IMR-90 (cell line): ENCODE measurements around the gene SPRED2. TPM values are rescaled to one million over a fixed set of nuclear protein-coding genes. Genes with fewer than 3 reads are reported as not detected.
A peak's percentile ranks its signal among the peaks of the same experiment; 100 is the strongest.

ENCODE experiments used
- ATAC-seq: fragments of 200-7000 bp; cut with Tn5 transposase; 2 replicates; pipeline ENCODE4 v1.9.1; 2020; ENCODE audit warnings: low read depth, mild to moderate bottlenecking, moderate library complexity
- BruUV-seq: library from RNA; stranded (reverse); fragments of 400-500 nt; replicated peaks from 2 replicates; lab custom pipeline; 2021; lab: Mats Ljungman, UMichigan
- CTCF ChIA-PET: fragments of 300-600 bp; formaldehyde crosslinking; extraction: SDS; loops from one replicate; lab custom pipeline; 2021; ENCODE audit warnings: antibody characterized with exemption; lab: Yijun Ruan, JAX
- POLR2A ChIA-PET: fragments of 300-600 bp; sonication (Branson Sonifier 250); formaldehyde crosslinking; loops from one replicate; lab custom pipeline; 2022; ENCODE audit warnings: antibody characterized with exemption; ENCODE audit not compliant: unreplicated experiment; lab: Charles Lee
- DNase-seq: peaks from one replicate; pipeline ENCODE4 v3.0.0; 2013
- H2AFZ ChIP-seq: replicated peaks from 2 replicates; pipeline ENCODE3; 2013; ENCODE audit warnings: low read length, mild to moderate bottlenecking; ENCODE audit not compliant: poor library complexity
- H2AK5ac ChIP-seq: 2 replicates; pipeline ENCODE4 v1.6.1; 2013; ENCODE audit warnings: low read depth, low read length, inconsistent platforms
- H2AK9ac ChIP-seq: replicated peaks from 2 replicates; pipeline ENCODE3; 2013; ENCODE audit warnings: mild to moderate bottlenecking, low read depth, low read length, moderate library complexity; ENCODE audit not compliant: poor library complexity
- H2BK120ac ChIP-seq: 2 replicates; pipeline ENCODE4 v1.6.1; 2013; ENCODE audit warnings: low read depth, low read length, inconsistent platforms
- H2BK15ac ChIP-seq: 3 replicates; pipeline ENCODE4 v1.6.1; 2013; ENCODE audit warnings: low read depth, low read length, inconsistent platforms
- H2BK20ac ChIP-seq: 2 replicates; pipeline ENCODE4 v1.6.1; 2013; ENCODE audit warnings: low read depth, mild to moderate bottlenecking, inconsistent platforms, low read length, moderate library complexity
- H2BK5ac ChIP-seq: 2 replicates; pipeline ENCODE4 v1.6.1; 2013; ENCODE audit warnings: mild to moderate bottlenecking, low read depth, low read length, inconsistent platforms; ENCODE audit not compliant: poor library complexity, severe bottlenecking
- H3K14ac ChIP-seq: replicated peaks from 2 replicates; pipeline ENCODE4 v1.6.1; 2013; ENCODE audit warnings: low read depth, low read length, inconsistent platforms
- H3K18ac ChIP-seq: 2 replicates; pipeline ENCODE4 v1.6.1; 2013; ENCODE audit warnings: low read depth, low read length, control low read depth
- H3K23ac ChIP-seq: 2 replicates; pipeline ENCODE4 v1.6.1; 2013; ENCODE audit warnings: low read depth, low read length, inconsistent platforms
- H3K27ac ChIP-seq: 2 replicates; pipeline ENCODE4 v1.5.1; 2013; ENCODE audit warnings: mild to moderate bottlenecking, control low read depth, low read length; ENCODE audit not compliant: insufficient read depth
- H3K27me3 ChIP-seq: 2 replicates; pipeline ENCODE4 v1.6.1; 2013; ENCODE audit warnings: low read length; ENCODE audit not compliant: control insufficient read depth, insufficient read depth
- H3K36me3 ChIP-seq: 2 replicates; pipeline ENCODE4 v1.6.1; 2013; ENCODE audit warnings: low read length, mixed read lengths; ENCODE audit not compliant: control insufficient read depth, insufficient read depth
- H3K4ac ChIP-seq: 2 replicates; pipeline ENCODE4 v1.6.1; 2013; ENCODE audit warnings: low read depth, low read length, inconsistent platforms
- H3K4me1 ChIP-seq: 2 replicates; pipeline ENCODE4 v1.6.1; 2013; ENCODE audit warnings: low read length, mixed read lengths; ENCODE audit not compliant: control insufficient read depth, insufficient read depth
- H3K4me2 ChIP-seq: 2 replicates; pipeline ENCODE4 v1.6.1; 2013; ENCODE audit warnings: low read depth, mild to moderate bottlenecking, control low read depth, low read length, moderate library complexity
- H3K4me3 ChIP-seq: 2 replicates; pipeline ENCODE4 v1.5.1; 2013; ENCODE audit warnings: low read depth, mild to moderate bottlenecking, control low read depth, low read length, moderate library complexity; ENCODE audit not compliant: insufficient read depth
- H3K56ac ChIP-seq: 2 replicates; pipeline ENCODE4 v1.6.1; 2013; ENCODE audit warnings: low read length, inconsistent platforms; ENCODE audit not compliant: insufficient read depth; ENCODE audit errors: extremely low read depth
- H3K79me1 ChIP-seq, 2 experiments: 2 replicates each; pipeline ENCODE4 v1.6.1; 2013; ENCODE audit warnings: low read length in 2 of 2, inconsistent platforms in 1 of 2, low read depth in 1 of 2
- H3K9ac ChIP-seq: 2 replicates; pipeline ENCODE4 v1.6.1; 2013; ENCODE audit warnings: low read depth, low read length, control low read depth
- H3K9me1 ChIP-seq: 2 replicates; pipeline ENCODE4 v1.6.1; 2013; ENCODE audit warnings: low read length, inconsistent platforms; ENCODE audit not compliant: insufficient read depth
- H3K9me3 ChIP-seq: 2 replicates; pipeline ENCODE4 v1.6.1; 2013; ENCODE audit warnings: low read length; ENCODE audit not compliant: control insufficient read depth, insufficient read depth
- H4K20me1 ChIP-seq: 2 replicates; pipeline ENCODE4 v1.6.1; 2013; ENCODE audit warnings: low read length, inconsistent platforms; ENCODE audit not compliant: insufficient read depth
- H4K5ac ChIP-seq: 2 replicates; pipeline ENCODE4 v1.6.1; 2013; ENCODE audit warnings: mild to moderate bottlenecking, low read depth, low read length, control low read depth
- H4K8ac ChIP-seq, 2 experiments: 2 replicates each; pipeline ENCODE4 v1.6.1; 2013; ENCODE audit warnings: low read depth in 2 of 2, low read length in 2 of 2, control low read depth in 1 of 2, inconsistent platforms in 1 of 2
- H4K91ac ChIP-seq: 2 replicates; pipeline ENCODE4 v1.6.1; 2013; ENCODE audit warnings: low read depth, low read length, inconsistent platforms; ENCODE audit not compliant: insufficient read depth
- BHLHE40 ChIP-seq: fragments of 150-350 bp; IDR thresholded peaks from 2 replicates; pipeline ENCODE4 v1.6.1; 2016; ENCODE audit warnings: mild to moderate bottlenecking, low read depth, low read length
- CEBPB ChIP-seq: IDR thresholded peaks from 2 replicates; pipeline ENCODE4 v1.6.1; 2012; ENCODE audit warnings: low read depth, low read length, improper control_type of control experiment
- MAZ ChIP-seq: IDR thresholded peaks from 2 replicates; pipeline ENCODE4 v1.6.1; 2012; ENCODE audit warnings: low read depth, mild to moderate bottlenecking, low read length, improper control_type of control experiment, moderate library complexity, borderline replicate concordance
- NFE2L2 ChIP-seq: fragments of 150-350 bp; IDR thresholded peaks from 2 replicates; pipeline ENCODE4 v1.6.1; 2016; ENCODE audit warnings: low read depth, mild to moderate bottlenecking, low read length
- USF2 ChIP-seq: fragments of 150-350 bp; IDR thresholded peaks from 2 replicates; pipeline ENCODE4 v1.6.1; 2017; ENCODE audit warnings: mild to moderate bottlenecking, antibody characterized with exemption, low read length, low read depth
- WGBS, 2 experiments: methylation state at CpG; one replicate each; pipeline versions ENCODE4 v1.1.5 to v1.1.7; 2013; ENCODE audit warnings: missing lambda C conversion rate in 2 of 2; ENCODE audit not compliant: insufficient read length in 1 of 2; ENCODE audit errors: extremely low coverage in 2 of 2; 5-methylcytosine and 5-hydroxymethylcytosine counted together
- dilution Hi-C: fragments of 300-500 bp; cut with HindIII; formaldehyde crosslinking; loops from one replicate; pipeline ENCODE4 v1.14.3; 2018; ENCODE audit warnings: low sequenced_read_pairs; ENCODE audit not compliant: unreplicated experiment
- in situ Hi-C: fragments of 300-500 bp; cut with MboI; formaldehyde crosslinking; loops from 3 replicates; pipeline ENCODE4 v1.14.3; 2019; ENCODE audit warnings: low sequenced_read_pairs, inconsistent platforms, mixed read lengths
- intact Hi-C: fragments of 100-400 bp; cut with micrococcal nuclease; formaldehyde crosslinking; loops from 2 replicates; pipeline ENCODE4 v1.10.0; 2022
- polyA plus RNA-seq, 3 experiments: library from polyadenylated mRNA; depleted of rRNA; stranded (reverse); fragments of >200 nt; gene quantifications; 2 replicates each; pipeline ENCODE4 v1.2.3, GENCODE V29; 2012; ENCODE audit warnings: low replicate concordance in 1 of 3
- total RNA-seq: library from RNA; depleted of rRNA; stranded (reverse); fragments of >200 nt; gene quantifications from 2 replicates; pipeline ENCODE4 v1.2.3, GENCODE V29; 2012

The SPRED2 gene
- total and polyA plus RNA-seq, 2 of the 4 experiments (the other 2 are of a cell fraction): 4.8 to 18.7 TPM

- Histone ChIP-seq H3K9me1 (peaks cover 29% of the 10 kb centered on the region), H2BK20ac (0 out of 2 replicates have a peak overlapping the region, but pooled peaks have one; percentile 13), H3K4me1 (peaks cover 5% of the 10 kb centered on the region), H3K56ac (no peak overlapping the region), H2AK9ac (no peak overlapping the region), H4K91ac (no peak overlapping the region; the same call in 1 of the 2 replicates), H3K9ac (no peak overlapping the region), H4K20me1 (peaks cover 87% of the 10 kb centered on the region), H2BK15ac (0 out of 3 replicates have a peak overlapping the region, but pooled peaks have one; percentile 23), H3K9me3 (no peaks in the 10 kb centered on the region), H3K4me2 (peak overlapping the region; percentile 28; the same call in 1 of the 2 replicates), H2AK5ac (peak overlapping the region; percentile 51), H3K14ac (0 out of 2 replicates have a peak overlapping the region, but pooled peaks have one; percentile 16), H3K18ac (no peak overlapping the region), H2BK120ac (peak overlapping the region; percentile 60; the same call in 1 of the 2 replicates), H4K8ac (peak overlapping the region; percentile 31 to 53; a peak in 3 of 4 replicates), H2AFZ (no peak overlapping the region), H3K27me3 (no peaks in the 10 kb centered on the region), H4K5ac (peak overlapping the region; percentile 46), H2BK5ac (peak overlapping the region; percentile 5), H3K79me1 (peaks cover 49 to 88% of the 10 kb centered on the region in 2 experiments), H3K27ac (peak overlapping the region; percentile 19; the same call in 1 of the 2 replicates), H3K36me3 (no peaks in the 10 kb centered on the region), H3K4ac (peak overlapping the region; percentile 44; the same call in 1 of the 2 replicates), H3K4me3 (no peak overlapping the region), H3K23ac (no peak overlapping the region; the same call in 1 of the 2 replicates)
- in situ Hi-C loops: no loop called here
- TF ChIP-seq NFE2L2: no peak
- TF ChIP-seq MAZ: no peak
- peak; percentile 87 for TF ChIP-seq BHLHE40
- TF ChIP-seq CEBPB: peak; percentile 35
- peak; percentile 30 for TF ChIP-seq USF2
- no TSS peak for BruUV-seq
- DNase-seq (peak; percentile 80), ATAC-seq (peak; percentile 83)
- intact Hi-C loops: loop anchor here (2.0 kb wide), 1 partner anchor 54 kb away; no protein-coding TSS in a partner anchor
- dilution Hi-C loops: no loop called here
- ChIA-PET POLR2A (interaction anchor here (0.6 kb wide), 1 partner anchor 11 kb away, joined by 4 read pairs; the partner anchor contains the start of gene SPRED2), CTCF (interaction anchor here (1.5 kb wide), 1 partner anchor 120 kb away, joined by 5 read pairs; no protein-coding TSS in a partner anchor)
- WGBS, 2 experiments: 12% methylated on average over 5 of the region's 6 CpGs; no CpG with 5 or more reads in 1 of the 2 experiments
Observed at GRCh38 chr2:65420712-65421431, 11.5 kb downstream of the SPRED2 start.
